HG03060 (cell line): Measurements from ENCODE around the gene TMEM179.
"Not testable (repeated sequence)": the region's sequence is repeated elsewhere in the genome, so short reads cannot be mapped to it uniquely, and the experiment has no call there.

Source experiments
- ATAC-seq: cut with Tn5 transposase; IDR thresholded peaks from one replicate; pipeline ENCODE4 v1.9.1; 2021; ENCODE audit warnings: low read depth, moderate number of reproducible peaks; ENCODE audit not compliant: unreplicated experiment

The TMEM179 gene

GRCh38 chr14:104588066-104588857 is 16.3 kb downstream of the TMEM179 start:
- ATAC-seq, result no peak

- ATAC-seq, result no peak
Measured at GRCh38 chr14:104587641-104588040, 16.9 kb downstream of the TMEM179 start.

- no peak for ATAC-seq
Measured at GRCh38 chr14:104586832-104587620, 17.5 kb downstream of the TMEM179 start.

GRCh38 chr14:104585966-104586697 is 18.4 kb downstream of the TMEM179 start:
- ATAC-seq, result no peak

- ATAC-seq, result no peak
Measured at GRCh38 chr14:104584557-104584956, 20.0 kb downstream of the TMEM179 start.

- no peak for ATAC-seq
Measured at GRCh38 chr14:104583424-104584306, 20.9 kb downstream of the TMEM179 start.

- no peak for ATAC-seq
Measured at GRCh38 chr14:104582662-104583061, 21.9 kb downstream of the TMEM179 start.

GRCh38 chr14:104582005-104582404 is 22.6 kb downstream of the TMEM179 start:
- ATAC-seq, result no peak

GRCh38 chr14:104581521-104581920 is 23.1 kb downstream of the TMEM179 start:
- no peak for ATAC-seq

- no peak for ATAC-seq
Measured at GRCh38 chr14:104580961-104581360, 23.6 kb downstream of the TMEM179 start.

GRCh38 chr14:104579939-104580338 is 24.6 kb downstream of the TMEM179 start:
- ATAC-seq, result not testable (repeated sequence)

- no peak for ATAC-seq
Measured at GRCh38 chr14:104579507-104579906, 25.1 kb downstream of the TMEM179 start, which contains the start of gene C14orf180. Gene C14orf180 (plus strand): TSS chr14:104579764. CDS start chr14:104586431, 6,667 bp downstream.

- ATAC-seq, result no peak
Measured at GRCh38 chr14:104578321-104578720, 26.3 kb downstream of the TMEM179 start.

GRCh38 chr14:104577847-104578301 is 26.7 kb downstream of the TMEM179 start:
- no peak for ATAC-seq

- no peak for ATAC-seq
Measured at GRCh38 chr14:104577426-104577825, 27.1 kb downstream of the TMEM179 start.

GRCh38 chr14:104576970-104577332 is 27.6 kb downstream of the TMEM179 start:
- ATAC-seq, result no peak

GRCh38 chr14:104576232-104576969 is 28.2 kb downstream of the TMEM179 start:
- ATAC-seq, result no peak

GRCh38 chr14:104574978-104575583 is 29.5 kb downstream of the TMEM179 start:
- ATAC-seq, result no peak

GRCh38 chr14:104574536-104574935 is 30.0 kb downstream of the TMEM179 start:
- no peak for ATAC-seq
